ENCODE data around the gene BUB1B.

GRCh38 chr15:40256638-40257235, 95.9 kb downstream of the BUB1B start:
- TF ChIP-seq, protein P1, sequence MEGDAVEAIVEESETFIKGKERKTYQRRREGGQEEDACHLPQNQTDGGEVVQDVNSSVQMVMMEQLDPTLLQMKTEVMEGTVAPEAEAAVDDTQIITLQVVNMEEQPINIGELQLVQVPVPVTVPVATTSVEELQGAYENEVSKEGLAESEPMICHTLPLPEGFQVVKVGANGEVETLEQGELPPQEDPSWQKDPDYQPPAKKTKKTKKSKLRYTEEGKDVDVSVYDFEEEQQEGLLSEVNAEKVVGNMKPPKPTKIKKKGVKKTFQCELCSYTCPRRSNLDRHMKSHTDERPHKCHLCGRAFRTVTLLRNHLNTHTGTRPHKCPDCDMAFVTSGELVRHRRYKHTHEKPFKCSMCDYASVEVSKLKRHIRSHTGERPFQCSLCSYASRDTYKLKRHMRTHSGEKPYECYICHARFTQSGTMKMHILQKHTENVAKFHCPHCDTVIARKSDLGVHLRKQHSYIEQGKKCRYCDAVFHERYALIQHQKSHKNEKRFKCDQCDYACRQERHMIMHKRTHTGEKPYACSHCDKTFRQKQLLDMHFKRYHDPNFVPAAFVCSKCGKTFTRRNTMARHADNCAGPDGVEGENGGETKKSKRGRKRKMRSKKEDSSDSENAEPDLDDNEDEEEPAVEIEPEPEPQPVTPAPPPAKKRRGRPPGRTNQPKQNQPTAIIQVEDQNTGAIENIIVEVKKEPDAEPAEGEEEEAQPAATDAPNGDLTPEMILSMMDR (IDR thresholded peaks at IDR 0.05) = no peak
- TF ChIP-seq POLR2A (IDR thresholded peaks at IDR 0.05) = no peak
